Heart left ventricle (tissue), 13 donors: ENCODE results near the gene EBP.

Source experiments
- POLR2A ChIP-seq, 2 donors: fragments of 450-650 bp; IDR thresholded peaks; one replicate each; pipeline ENCODE4 v1.6.1; 2017; ENCODE audit warnings: antibody characterized with exemption in 2 of 2, mild to moderate bottlenecking in 2 of 2, moderate library complexity in 2 of 2
- TF ChIP-seq, protein P1 (sequence below), 12 donors: fragments of 200-600 bp; sonication (generic) in 4 of 12; IDR thresholded peaks; one replicate each; pipeline versions ENCODE4 v1.5.0 to v1.8.0; 2018 to 2022; ENCODE audit warnings: antibody characterized with exemption in 12 of 12, mild to moderate bottlenecking in 5 of 12
- donor health status: ischemic (EF 13 %, LVEDD 7.1; RV severe dilation, severe dysfunction).
- donor health status: DM: no; HTN: yes; CAD: no.
- donor health status: DM: no; HTN: no; CAD: no.
- donor health status: ischemic (EF 25% LVEDD 6.9; RV normal size, moderate dysfunction).
- donor health status: ischemic (EF 25% LVEDD 5.7; RV mildly dilated, moderate dysfunction).
- donor health status: ischemic (EF 35%, LVEDD 5.7; RV mildly dilated, moderate dysfunction).
- donor health status: nonischemic (EF 11% LVEDD 7.7; RV severe dilation, severe dysfunction).
- donor health status: DM: yes; HTN: yes; CAD: no.
- donor health status: PGD.
- donor health status: ischemic (EF 29% LVEDD 5.4; RV normal size, mild dysfunction).
- donor health status: nonischemic (EF 23%, LVEDD 6.1; RV moderate dilation, normal function).

DNA sequence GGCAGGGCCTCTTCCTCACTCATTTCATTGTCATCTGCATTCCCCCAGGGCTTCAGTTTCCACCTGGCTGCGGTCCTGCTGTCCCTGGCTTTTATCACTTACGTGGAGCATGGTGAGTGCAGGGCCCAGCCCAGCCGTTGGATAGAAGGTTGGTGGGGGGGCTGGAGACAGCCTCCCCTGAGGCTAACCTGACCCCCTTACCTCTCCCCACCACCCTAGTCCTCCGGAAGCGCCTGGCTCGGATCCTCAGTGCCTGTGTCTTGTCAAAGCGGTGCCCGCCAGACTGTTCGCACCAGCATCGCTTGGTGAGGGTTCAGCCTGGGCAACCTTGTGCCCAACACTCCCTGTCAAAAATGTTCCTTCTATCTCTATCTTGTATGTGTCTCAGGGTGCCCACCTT lies 5.8 kb upstream of the EBP start:
- TF ChIP-seq, protein P1, sequence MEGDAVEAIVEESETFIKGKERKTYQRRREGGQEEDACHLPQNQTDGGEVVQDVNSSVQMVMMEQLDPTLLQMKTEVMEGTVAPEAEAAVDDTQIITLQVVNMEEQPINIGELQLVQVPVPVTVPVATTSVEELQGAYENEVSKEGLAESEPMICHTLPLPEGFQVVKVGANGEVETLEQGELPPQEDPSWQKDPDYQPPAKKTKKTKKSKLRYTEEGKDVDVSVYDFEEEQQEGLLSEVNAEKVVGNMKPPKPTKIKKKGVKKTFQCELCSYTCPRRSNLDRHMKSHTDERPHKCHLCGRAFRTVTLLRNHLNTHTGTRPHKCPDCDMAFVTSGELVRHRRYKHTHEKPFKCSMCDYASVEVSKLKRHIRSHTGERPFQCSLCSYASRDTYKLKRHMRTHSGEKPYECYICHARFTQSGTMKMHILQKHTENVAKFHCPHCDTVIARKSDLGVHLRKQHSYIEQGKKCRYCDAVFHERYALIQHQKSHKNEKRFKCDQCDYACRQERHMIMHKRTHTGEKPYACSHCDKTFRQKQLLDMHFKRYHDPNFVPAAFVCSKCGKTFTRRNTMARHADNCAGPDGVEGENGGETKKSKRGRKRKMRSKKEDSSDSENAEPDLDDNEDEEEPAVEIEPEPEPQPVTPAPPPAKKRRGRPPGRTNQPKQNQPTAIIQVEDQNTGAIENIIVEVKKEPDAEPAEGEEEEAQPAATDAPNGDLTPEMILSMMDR (IDR thresholded peaks at IDR 0.05) = no peak
- no peak for TF ChIP-seq POLR2A (IDR thresholded peaks at IDR 0.05)
